ENCODE measurements around the gene UBXN1. TPM values are rescaled to one million over a fixed set of nuclear protein-coding genes. Genes with fewer than 3 reads are reported as not detected.

UBXN1 gene
- total RNA-seq, 1 experiment from 2014 or later = 118 TPM

DNA sequence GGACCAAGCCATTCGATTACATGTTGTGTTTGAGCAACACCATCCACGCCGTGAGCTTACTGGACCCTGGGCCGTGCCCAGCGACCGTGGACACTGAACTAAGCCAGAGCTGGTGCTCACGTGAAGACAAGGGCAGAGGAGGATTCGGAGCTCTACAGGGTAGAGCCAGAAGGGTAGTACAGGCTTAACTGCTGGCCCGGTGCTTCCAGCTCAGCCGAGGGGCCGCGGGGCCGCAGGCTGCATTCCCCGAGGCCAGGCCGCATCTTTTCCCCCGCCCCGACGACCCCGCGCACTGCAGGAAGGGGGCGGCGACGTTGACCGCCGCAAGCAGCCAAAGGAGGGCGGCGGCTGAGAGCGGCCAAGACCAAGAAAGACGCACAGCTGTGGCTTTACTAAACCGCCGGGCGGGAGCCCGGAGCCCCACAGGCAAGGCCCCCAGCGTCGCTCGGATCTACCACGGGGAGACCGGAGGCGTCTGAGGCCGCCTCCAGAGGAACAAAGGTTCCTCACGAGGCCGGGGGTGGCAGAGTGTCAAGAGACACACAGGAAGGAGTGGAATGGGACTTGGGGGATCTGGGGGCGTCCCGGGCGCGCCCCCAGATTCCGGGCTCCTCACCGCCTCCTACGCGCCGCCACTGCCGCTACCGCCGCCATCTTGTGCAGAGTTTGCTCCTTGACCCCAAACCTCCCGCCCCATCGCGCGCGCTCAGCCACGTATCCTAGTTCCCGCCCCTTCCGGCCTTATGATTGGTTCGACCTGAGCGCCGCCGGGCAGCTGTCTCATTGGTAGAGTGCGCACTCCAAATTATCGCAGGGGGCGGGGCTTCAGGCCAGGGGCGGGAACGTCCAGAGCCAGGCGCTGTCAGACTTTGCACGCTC, 32.7 kb downstream of the UBXN1 start, which contains the start of gene GANAB:
GANAB (minus strand) TSS at position 668 of the 879 bp plus-strand sequence; CDS start at position 654, 14 bp downstream.
- Histone ChIP-seq H3T11ph (ENCODE audit: low read length) (no peak within 1 kb of the TSS), H3K23me2 (ENCODE audit: insufficient read length, low read depth, low read length, poor library complexity, severe bottlenecking) (peaks cover 5% of the 10 kb centered on the region), H2BK15ac (ENCODE audit: low read depth, low read length) (no peak within 1 kb of the TSS), H3K79me1 (ENCODE audit: insufficient read depth, low read depth, low read length, poor library complexity, severe bottlenecking) (no peaks in the 10 kb centered on the region), H3K56ac (ENCODE audit: insufficient read length, low read depth, low read length) (no peak within 1 kb of the TSS), H2BK20ac (ENCODE audit: low read depth, low read length, poor library complexity, severe bottlenecking) (no peak within 1 kb of the TSS), H3K27me3 (ENCODE audit: insufficient read depth, low read length) (no peaks in the 10 kb centered on the region), H4K5ac (ENCODE audit: insufficient read length, low read depth, low read length) (no peak within 1 kb of the TSS), H3K27ac (ENCODE audit: insufficient read length, low read depth, low read length) (no peak within 1 kb of the TSS), H2BK5ac (ENCODE audit: insufficient read length, low read length) (no peak within 1 kb of the TSS), H3K4me1 (ENCODE audit: insufficient read depth, low read length) (peaks cover 3% of the 10 kb centered on the region; the same call in 1 of the 2 replicates), H3K14ac (ENCODE audit: insufficient read depth, low read length) (peak within 1 kb of the TSS; percentile 85), H3K9me3 (ENCODE audit: control insufficient read depth, low read depth, low read length) (no peaks in the 10 kb centered on the region), H3K79me2 (ENCODE audit: insufficient read depth, low read length) (peaks cover 10% of the 10 kb centered on the region; the same call in 1 of the 2 replicates), H2BK120ac (ENCODE audit: low read depth, low read length, poor library complexity, severe bottlenecking) (no peak within 1 kb of the TSS), H2AFZ (ENCODE audit: low read length) (no peak within 1 kb of the TSS), H4K8ac (replicated peaks; ENCODE audit: insufficient read length, low read depth, low read length) (no peak within 1 kb of the TSS), H3K9ac (ENCODE audit: extremely low read depth, insufficient read length, low read length) (peak within 1 kb of the TSS; percentile 86), H3K4me2 (ENCODE audit: insufficient read depth, insufficient read length, low read length) (peak within 1 kb of the TSS; percentile 74), H4K91ac (ENCODE audit: insufficient read length, low read depth, low read length) (no peak within 1 kb of the TSS), H3K4ac (ENCODE audit: low read depth, low read length) (no peak within 1 kb of the TSS; the same call in 1 of the 2 replicates), H4K20me1 (ENCODE audit: control insufficient read depth, insufficient read depth, insufficient read length) (no peaks in the 10 kb centered on the region), H3K18ac (ENCODE audit: insufficient read length, low read depth, low read length) (peak within 1 kb of the TSS; percentile 81), H3K23ac (ENCODE audit: insufficient read length, low read depth, low read length) (no peak within 1 kb of the TSS), H2AK5ac (ENCODE audit: insufficient read length, low read length) (no peak within 1 kb of the TSS), H2BK12ac (ENCODE audit: insufficient read length, low read depth, low read length) (no peak within 1 kb of the TSS)
- H3K4me1 Mint-ChIP-seq = peaks cover 7 to 9% of the 10 kb centered on the region in 2 experiments
- peak; percentile 98 for DNase-seq
- H3K9me3 Mint-ChIP-seq = no peaks in the 10 kb centered on the region
- no CpG with 5 or more reads among the region's 73 CpGs for WGBS (ENCODE audit: extremely low coverage, insufficient read length, low lambda C conversion rate)
- TF ChIP-seq, protein P1, sequence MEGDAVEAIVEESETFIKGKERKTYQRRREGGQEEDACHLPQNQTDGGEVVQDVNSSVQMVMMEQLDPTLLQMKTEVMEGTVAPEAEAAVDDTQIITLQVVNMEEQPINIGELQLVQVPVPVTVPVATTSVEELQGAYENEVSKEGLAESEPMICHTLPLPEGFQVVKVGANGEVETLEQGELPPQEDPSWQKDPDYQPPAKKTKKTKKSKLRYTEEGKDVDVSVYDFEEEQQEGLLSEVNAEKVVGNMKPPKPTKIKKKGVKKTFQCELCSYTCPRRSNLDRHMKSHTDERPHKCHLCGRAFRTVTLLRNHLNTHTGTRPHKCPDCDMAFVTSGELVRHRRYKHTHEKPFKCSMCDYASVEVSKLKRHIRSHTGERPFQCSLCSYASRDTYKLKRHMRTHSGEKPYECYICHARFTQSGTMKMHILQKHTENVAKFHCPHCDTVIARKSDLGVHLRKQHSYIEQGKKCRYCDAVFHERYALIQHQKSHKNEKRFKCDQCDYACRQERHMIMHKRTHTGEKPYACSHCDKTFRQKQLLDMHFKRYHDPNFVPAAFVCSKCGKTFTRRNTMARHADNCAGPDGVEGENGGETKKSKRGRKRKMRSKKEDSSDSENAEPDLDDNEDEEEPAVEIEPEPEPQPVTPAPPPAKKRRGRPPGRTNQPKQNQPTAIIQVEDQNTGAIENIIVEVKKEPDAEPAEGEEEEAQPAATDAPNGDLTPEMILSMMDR (conservative IDR thresholded peaks at IDR 0.05) = no peak
- H3K27me3 Mint-ChIP-seq (ENCODE audit: low read depth) = no peaks in the 10 kb centered on the region
- H3K36me3 Mint-ChIP-seq (ENCODE audit: insufficient read depth in 1 of 3, low read depth in 3 of 3) = peaks cover 14 to 46% (median 29%) of the 10 kb centered on the region in 3 experiments
- H3K27ac Mint-ChIP-seq = peak within 1 kb of the TSS; percentile 84 to 98 (median 98)
- peak within 1 kb of the TSS; percentile 98 to 100 for H3K4me3 Mint-ChIP-seq
